HL-60/S4 treated with retinoic acid at 250 ng/mL for 4 days and 3 days (cell line): ENCODE results near the gene ALS2CL.

Experiments
- in situ Hi-C: fragments of 300-500 bp; cut with MboI; formaldehyde crosslinking; loops from 2 replicates; pipeline ENCODE4 v1.7.0; 2022; ENCODE audit warnings: low sequenced_read_pairs

ALS2CL gene

GRCh38 chr3:46681856-46682540 is 11.5 kb downstream of the ALS2CL start:
- in situ Hi-C loops = no loop called here

GRCh38 chr3:46681387-46681786 is 12.1 kb downstream of the ALS2CL start:
- in situ Hi-C loops = no loop called here

- in situ Hi-C loops = no loop called here
Observed at GRCh38 chr3:46680298-46680826, 13.1 kb downstream of the ALS2CL start.

DNA sequence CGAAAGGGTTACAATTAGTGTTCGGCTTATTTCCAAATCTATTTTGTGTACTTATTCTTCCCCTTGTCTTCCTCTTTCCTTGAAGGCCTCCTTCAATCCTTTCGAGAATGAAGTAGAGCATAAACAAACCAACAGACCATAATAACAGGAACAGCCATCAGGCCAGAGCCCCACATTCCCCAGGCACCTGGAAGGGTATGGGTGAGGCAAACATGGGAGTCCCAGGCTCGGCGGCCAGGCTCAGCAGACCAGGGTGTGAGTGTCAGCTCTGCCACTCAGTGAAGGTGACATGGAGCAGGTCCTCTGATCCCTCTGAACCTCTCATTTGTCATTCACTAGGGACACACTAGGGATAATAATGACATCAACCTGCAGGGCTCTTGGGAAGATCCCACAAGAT is 13.8 kb downstream of the ALS2CL start:
- in situ Hi-C loops = no loop called here

DNA sequence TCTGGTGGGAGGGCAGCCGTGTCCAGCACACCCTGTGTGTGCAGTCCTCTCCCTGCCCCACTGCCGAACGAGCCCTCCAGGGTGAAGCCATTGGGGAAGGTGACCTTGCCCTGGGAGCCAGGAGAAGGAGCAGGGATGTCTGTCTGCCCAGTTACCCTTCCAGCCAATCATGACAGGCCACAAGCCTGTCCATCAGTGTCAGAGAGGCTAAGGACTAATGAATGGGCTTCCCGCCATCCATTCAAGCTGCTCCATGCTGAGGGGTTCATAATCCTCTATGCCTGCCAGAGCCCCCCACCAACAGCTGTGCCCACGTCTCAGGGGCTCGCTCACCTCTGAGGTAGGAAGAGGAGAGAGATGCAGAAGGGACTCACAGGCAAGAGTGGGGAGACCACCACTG is 15.2 kb downstream of the ALS2CL start:
- in situ Hi-C loops = no loop called here

DNA sequence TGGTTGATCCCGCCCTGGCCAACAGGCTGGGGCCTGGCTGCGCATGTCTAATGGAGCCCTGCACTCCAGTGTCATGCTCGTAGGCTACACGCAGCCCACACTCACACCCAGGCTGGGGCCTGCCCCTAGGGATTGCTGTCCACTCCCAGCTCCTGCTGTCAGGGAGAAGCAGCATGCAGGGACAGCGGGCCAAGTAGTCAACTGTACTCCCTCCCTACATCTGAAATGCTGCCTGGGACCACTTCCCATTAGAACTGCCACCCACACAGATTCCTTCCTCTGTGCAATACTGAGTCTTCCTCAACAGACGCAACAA is 16.1 kb downstream of the ALS2CL start:
- in situ Hi-C loops = no loop called here

GRCh38 chr3:46676601-46677410 is 16.7 kb downstream of the ALS2CL start:
- in situ Hi-C loops = no loop called here

GRCh38 chr3:46675843-46676567 is 17.5 kb downstream of the ALS2CL start:
- in situ Hi-C loops = no loop called here

DNA sequence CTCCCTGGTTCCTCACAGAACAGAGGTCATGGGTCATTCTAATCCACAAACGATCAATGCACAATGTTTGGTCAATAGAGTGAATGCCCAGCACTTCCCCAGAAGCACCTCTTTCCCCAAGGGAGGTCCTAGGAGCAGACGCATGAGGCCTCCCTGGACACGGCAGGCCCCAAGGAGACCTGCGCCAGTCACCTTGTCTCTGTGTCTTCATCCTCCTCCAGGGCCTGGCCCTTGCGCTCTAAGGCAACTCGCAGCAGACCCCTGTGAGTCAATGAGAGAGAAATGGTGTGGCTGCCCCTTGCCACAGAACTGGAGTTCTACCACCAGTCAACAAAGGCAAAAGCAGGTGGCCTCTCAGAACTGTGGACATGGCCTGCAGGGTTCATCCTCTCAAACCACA is 18.1 kb downstream of the ALS2CL start:
- in situ Hi-C loops = no loop called here

DNA sequence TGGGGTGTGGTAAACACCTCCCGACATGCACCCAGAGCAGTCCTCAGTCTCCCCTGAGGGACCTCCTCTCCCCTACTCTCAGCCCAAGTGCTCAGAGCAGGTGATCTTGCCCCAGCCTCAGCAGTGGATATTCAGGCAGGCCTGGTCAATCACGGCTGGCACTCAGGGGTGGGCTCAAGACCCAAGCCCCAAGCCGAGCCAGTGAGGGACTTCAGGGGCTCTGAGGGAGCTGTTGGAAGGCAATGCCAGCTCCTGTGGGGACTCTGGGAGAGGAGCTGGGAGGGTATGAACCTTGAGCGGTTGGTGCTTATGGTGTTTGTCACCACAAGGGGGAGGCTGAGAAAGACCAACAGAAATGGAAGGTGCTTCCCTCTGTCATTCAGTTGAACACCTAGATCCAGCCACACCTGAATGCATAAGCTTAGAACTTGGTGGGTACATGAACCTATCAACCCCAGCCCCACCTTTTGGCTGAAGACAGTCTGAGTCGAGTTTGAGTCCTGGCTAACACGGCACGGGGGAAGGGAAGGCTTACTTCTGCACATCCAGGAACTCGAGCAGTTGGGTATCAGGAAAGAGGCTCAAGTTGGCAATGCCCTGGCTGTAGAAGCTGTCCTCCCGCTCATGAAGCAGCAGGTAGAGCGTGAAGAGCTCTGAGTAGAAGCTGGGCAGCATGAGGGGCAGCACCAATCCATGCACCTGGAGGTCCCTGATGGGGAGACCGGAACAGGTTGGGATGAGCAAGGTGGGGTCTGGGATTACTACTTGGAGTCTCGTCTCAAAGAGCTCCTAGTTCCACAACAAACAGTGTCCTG is 19.2 kb downstream of the ALS2CL start:
- in situ Hi-C loops = no loop called here

DNA sequence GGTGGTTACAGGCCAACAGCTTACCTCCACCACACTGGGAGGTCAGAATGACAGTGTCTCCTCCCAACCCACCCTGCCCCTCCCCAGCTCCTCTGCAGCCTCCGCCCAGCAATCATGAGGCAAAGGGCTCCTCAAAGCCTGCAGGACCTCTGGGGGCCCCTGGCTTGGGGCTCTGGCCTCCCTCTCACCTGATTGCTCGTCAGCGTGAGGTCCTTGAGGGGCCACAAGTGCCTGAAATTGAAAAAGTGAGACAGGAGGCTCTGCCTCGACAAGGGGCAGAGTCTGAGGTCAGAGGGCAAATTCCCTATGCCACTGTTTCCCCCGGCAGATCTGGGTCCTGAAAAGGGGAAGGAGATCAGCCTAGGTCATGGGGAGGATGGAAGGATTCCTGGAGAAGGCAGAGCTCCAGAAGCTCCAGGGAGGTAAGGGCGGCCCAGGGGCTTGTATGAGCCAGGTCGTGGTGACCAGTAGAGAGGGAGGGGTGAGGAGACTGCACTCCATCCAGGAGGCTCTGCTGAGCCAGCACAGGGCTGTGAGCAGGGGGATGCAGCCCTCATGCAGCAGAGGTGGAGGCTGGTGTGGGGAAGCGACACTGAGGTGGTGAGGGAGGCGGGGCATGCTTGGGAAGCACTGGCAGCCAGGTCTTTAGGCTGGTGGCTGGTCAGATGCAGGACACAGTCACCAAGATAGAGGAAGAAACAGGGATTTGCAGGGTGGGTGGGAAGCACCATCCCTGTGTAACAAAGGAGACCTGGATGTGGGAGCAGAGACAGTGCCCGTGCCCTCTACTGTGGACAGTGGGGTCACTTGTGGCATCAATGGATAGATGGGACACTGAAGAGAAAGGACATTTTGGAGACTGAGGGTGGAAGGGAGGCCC is 20.1 kb downstream of the ALS2CL start:
- in situ Hi-C loops = no loop called here

- in situ Hi-C loops = no loop called here
Observed at GRCh38 chr3:46672349-46672695, 21.2 kb downstream of the ALS2CL start.

DNA sequence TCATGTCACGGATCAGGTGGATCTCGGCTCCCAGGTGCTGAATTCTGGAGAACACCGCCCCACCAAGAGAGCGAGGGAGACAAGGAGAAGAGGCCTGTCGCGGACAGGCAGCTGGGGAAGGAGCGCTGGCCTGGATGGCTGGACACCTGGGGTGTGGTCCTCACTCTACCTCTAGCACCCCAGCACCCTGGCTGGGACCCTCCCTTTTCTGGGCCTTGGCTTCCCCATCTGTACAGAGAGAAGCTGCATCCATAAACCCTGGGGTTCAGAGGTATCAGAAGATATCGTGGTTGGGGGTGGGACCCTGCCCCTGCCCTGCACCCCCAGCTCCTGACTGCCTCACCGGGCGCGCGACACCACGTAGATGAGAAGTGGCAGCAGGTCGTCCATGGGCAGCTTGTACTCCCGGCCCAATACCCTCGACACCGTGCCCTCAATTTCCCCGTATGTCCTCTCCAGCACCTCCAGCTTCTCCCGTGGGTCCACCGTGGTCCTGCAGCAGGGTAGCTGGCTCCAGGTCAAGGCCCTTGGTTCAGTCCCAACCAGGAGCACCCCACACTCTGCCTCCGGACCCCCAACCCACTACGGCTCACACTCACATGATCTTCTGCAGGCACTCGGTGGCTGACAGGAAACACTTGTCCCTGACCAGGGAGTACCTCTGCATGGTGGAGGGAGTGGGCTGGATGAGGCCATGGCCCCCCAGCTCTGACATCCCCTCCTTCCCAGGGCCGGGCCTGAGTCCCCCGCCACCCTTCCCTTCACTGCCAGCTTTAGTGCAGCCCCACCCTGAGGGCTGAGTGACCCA is 21.7 kb downstream of the ALS2CL start:
- in situ Hi-C loops = no loop called here

- in situ Hi-C loops = no loop called here
Observed at GRCh38 chr3:46670891-46671427, 22.5 kb downstream of the ALS2CL start.

DNA sequence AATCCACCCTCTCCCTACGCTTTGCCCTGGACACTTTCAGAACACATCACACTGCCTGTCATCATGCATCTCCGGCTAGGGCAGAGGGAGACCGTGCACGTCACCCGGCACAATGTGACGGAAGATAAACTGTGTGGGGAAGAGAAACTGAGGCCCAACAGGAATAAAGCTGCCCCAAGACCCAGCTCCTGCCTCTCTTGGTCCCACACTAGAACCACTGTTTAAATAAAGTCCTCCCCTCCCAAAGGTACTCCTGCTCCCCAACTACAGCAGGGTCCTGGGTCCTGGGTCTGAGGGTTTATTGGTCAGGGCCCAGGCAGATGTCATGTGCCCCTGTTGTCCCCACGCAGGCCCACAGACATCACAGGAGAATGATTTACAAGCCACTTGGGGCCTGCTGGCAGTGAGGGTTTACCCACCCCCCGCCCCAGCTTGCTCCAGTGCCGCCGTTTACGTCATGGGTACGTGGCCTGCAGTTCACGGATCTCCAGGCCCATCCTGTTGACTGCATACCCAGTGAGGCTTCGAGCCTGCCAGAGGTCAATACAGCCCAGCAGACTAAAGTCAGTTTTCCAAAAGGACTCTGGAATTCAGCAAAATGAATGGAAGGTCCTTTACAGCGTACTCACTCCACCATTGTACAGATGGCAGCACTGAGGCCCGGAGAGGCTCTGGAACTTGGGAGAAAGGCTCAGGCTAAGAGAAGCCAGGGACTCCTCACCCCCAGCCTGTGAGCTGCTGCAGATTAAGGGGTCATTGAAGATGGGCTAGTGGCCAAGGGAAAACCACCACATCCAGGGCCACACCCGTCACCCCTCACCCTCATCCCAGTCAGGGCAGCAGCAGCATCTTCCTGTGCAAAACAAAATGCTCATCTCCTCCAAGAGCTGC is 23.2 kb downstream of the ALS2CL start:
- in situ Hi-C loops = no loop called here

- in situ Hi-C loops = no loop called here
Observed at GRCh38 chr3:46669191-46669999, 24.1 kb downstream of the ALS2CL start.

GRCh38 chr3:46668591-46668990 is 24.9 kb downstream of the ALS2CL start:
- in situ Hi-C loops = no loop called here
